Vagina (tissue), 2 donors: ENCODE data around the gene FBXO42. TPM values are rescaled to one million over a fixed set of nuclear protein-coding genes. Genes with fewer than 3 reads are reported as not detected.
"Not testable (repeated sequence)": the region's sequence is repeated elsewhere in the genome, so short reads cannot be mapped to it uniquely, and the experiment has no call there.

Source experiments
- DNase-seq, 2 donors: peaks; one replicate each; pipeline ENCODE4 v3.0.0-alpha.2; 2017; ENCODE audit errors: extremely low spot score in 2 of 2
- H3K27ac ChIP-seq: fragments of 200-600 bp; sonication (generic); one replicate; pipeline ENCODE4 v1.5.1; 2019
- H3K27me3 ChIP-seq: fragments of 200-600 bp; sonication (generic); one replicate; pipeline ENCODE4 v1.5.1; 2019
- H3K36me3 ChIP-seq, 2 donors: fragments of 200-600 bp; sonication (generic); one replicate each; pipeline ENCODE4 v1.5.1; 2017 to 2019
- H3K4me1 ChIP-seq: fragments of 200-600 bp; sonication (generic); one replicate; pipeline ENCODE4 v1.5.1; 2019
- H3K4me3 ChIP-seq, 2 donors: fragments of 200-600 bp; sonication (generic); 1 replicate in 1 of 2; 2 replicates in 1 of 2; pipeline ENCODE4 v1.5.1; 2016 to 2019
- H3K9me3 ChIP-seq: fragments of 200-600 bp; sonication (generic); one replicate; pipeline ENCODE4 v1.5.1; 2019
- POLR2A ChIP-seq, 2 donors: fragments of 450-650 bp; IDR thresholded peaks; one replicate each; pipeline ENCODE4 v1.6.1; 2017; ENCODE audit warnings: antibody characterized with exemption in 2 of 2, mild to moderate bottlenecking in 2 of 2, moderate library complexity in 2 of 2
- POLR2AphosphoS5 ChIP-seq, 2 donors: sonication (generic); formaldehyde crosslinking; IDR thresholded peaks; one replicate each; pipeline ENCODE4 v1.9.0; 2017; ENCODE audit warnings: antibody characterized with exemption in 2 of 2, mild to moderate bottlenecking in 2 of 2, low read depth in 1 of 2; ENCODE audit not compliant: insufficient read depth in 1 of 2
- intact Hi-C: fragments of 100-400 bp; cut with DNase I; formaldehyde crosslinking; loops from one replicate; pipeline ENCODE4 v1.15.1; 2023
- total RNA-seq: library from RNA; depleted of rRNA; stranded (reverse); fragments of >200 nt; gene quantifications from one replicate; pipeline ENCODE4 v1.2.3, GENCODE V29; 2016
- TF ChIP-seq, protein P1 (sequence below), 3 experiments: fragments of 450-650 bp in 2 of 3; fragments of 200-600 bp in 1 of 3; sonication (generic) in 1 of 3; IDR thresholded peaks; one replicate each; pipeline ENCODE4 v1.5.1; 2017 to 2019; ENCODE audit warnings: antibody characterized with exemption in 3 of 3, mild to moderate bottlenecking in 2 of 3, moderate library complexity in 2 of 3

The FBXO42 gene
- total RNA-seq, 1 donor from 2014 or later: 24.8 TPM

DNA sequence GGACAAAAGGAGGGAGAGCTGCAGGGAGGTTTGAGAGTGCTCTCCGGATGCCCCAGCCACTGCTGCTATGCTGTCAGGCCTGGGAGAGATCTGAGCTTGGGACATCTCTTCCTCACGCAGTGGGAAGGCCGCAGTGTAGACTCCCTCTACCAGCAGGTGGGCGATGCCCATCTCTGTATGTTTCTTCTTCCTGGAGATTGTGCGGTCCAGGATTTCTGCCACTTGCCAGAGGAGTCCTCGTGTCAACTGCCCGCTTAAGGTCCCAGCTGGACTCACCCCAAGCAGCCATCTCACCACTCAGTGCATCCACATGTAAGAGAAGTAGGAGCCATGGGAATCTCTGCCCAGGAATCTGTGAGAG is 126.2 kb downstream of the FBXO42 start:
- no peaks in the 10 kb centered on the region for H3K36me3 ChIP-seq
- TF ChIP-seq, protein P1, sequence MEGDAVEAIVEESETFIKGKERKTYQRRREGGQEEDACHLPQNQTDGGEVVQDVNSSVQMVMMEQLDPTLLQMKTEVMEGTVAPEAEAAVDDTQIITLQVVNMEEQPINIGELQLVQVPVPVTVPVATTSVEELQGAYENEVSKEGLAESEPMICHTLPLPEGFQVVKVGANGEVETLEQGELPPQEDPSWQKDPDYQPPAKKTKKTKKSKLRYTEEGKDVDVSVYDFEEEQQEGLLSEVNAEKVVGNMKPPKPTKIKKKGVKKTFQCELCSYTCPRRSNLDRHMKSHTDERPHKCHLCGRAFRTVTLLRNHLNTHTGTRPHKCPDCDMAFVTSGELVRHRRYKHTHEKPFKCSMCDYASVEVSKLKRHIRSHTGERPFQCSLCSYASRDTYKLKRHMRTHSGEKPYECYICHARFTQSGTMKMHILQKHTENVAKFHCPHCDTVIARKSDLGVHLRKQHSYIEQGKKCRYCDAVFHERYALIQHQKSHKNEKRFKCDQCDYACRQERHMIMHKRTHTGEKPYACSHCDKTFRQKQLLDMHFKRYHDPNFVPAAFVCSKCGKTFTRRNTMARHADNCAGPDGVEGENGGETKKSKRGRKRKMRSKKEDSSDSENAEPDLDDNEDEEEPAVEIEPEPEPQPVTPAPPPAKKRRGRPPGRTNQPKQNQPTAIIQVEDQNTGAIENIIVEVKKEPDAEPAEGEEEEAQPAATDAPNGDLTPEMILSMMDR (IDR thresholded peaks at IDR 0.05): no peak
- TF ChIP-seq POLR2AphosphoS5 (IDR thresholded peaks at IDR 0.05; ENCODE audit: insufficient read depth in 1 of 2, low read depth in 1 of 2): no peak
- TF ChIP-seq POLR2A (IDR thresholded peaks at IDR 0.05): no peak
- H3K27me3 ChIP-seq: no peaks in the 10 kb centered on the region
- H3K9me3 ChIP-seq: no peaks in the 10 kb centered on the region
- no peak for DNase-seq
- intact Hi-C loops: no loop called here
- H3K4me1 ChIP-seq: peaks cover 7% of the 10 kb centered on the region
- H3K4me3 ChIP-seq: no peak overlapping the region
- no peak overlapping the region for H3K27ac ChIP-seq

GRCh38 chr1:16224472-16224871 is 127.8 kb downstream of the FBXO42 start:
- Histone ChIP-seq H3K36me3 (no peaks in the 10 kb centered on the region), H3K4me3 (no peak overlapping the region), H3K27me3 (no peaks in the 10 kb centered on the region), H3K27ac (no peak overlapping the region), H3K9me3 (no peaks in the 10 kb centered on the region), H3K4me1 (peaks cover 7% of the 10 kb centered on the region)
- DNase-seq: no peak
- TF ChIP-seq POLR2A (IDR thresholded peaks at IDR 0.05) (no peak), POLR2AphosphoS5 (IDR thresholded peaks at IDR 0.05; ENCODE audit: insufficient read depth in 1 of 2, low read depth in 1 of 2) (no peak)
- TF ChIP-seq, protein P1 (IDR thresholded peaks at IDR 0.05): no peak
- intact Hi-C loops: no loop called here

DNA sequence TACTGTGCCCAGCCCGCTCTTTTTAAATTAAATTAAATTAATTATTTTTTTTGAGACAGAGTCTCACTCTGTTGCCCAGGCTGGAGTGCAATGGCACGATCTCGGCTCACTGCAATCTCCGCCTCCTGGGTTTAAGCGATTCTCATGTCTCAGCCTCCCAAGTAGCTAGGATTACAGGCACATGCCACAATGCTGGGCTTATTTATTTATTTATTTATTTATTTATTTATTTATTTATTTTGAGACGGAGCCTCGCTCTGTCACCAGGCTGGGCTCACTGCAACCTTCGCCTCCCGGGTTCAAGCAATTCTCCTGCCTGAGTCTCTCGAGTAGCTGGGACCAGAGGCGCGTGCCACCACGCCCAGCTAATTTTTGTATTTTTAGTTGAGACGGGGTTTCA is 129.6 kb downstream of the FBXO42 start:
- H3K4me3 ChIP-seq, H3K36me3 ChIP-seq, H3K9me3 ChIP-seq, DNase-seq, H3K27me3 ChIP-seq, intact Hi-C loops, H3K27ac ChIP-seq: not testable (repeated sequence)
- peaks cover 11% of the 10 kb centered on the region for H3K4me1 ChIP-seq

DNA sequence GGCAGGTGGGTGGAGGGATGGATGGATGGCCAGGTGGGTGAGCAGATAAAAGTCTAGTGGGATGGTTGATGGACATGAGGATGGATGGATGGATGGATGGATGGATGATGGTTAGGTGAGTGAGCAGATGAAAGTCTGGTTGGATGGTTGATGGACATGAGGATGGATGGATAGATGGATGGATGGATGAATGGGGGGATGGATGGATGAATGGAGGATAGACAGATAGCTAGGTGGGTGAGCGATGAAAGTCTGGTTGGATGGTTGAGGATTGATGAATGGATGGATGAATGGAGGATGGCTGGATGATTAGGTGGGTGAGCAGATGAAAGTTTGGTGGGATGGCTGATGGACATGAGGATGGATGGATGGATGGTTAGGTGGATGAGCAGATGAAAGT is 130.8 kb downstream of the FBXO42 start:
- TF ChIP-seq POLR2AphosphoS5 (IDR thresholded peaks at IDR 0.05; ENCODE audit: insufficient read depth in 1 of 2, low read depth in 1 of 2): no peak
- TF ChIP-seq POLR2A (IDR thresholded peaks at IDR 0.05): no peak
- TF ChIP-seq, protein P1 (IDR thresholded peaks at IDR 0.05): no peak
- Histone ChIP-seq H3K36me3 (no peaks in the 10 kb centered on the region), H3K4me1 (peaks cover 13% of the 10 kb centered on the region), H3K9me3 (no peaks in the 10 kb centered on the region), H3K27me3 (no peaks in the 10 kb centered on the region), H3K27ac (no peak overlapping the region), H3K4me3 (no peak overlapping the region)
- intact Hi-C loops: no loop called here
- no peak for DNase-seq

DNA sequence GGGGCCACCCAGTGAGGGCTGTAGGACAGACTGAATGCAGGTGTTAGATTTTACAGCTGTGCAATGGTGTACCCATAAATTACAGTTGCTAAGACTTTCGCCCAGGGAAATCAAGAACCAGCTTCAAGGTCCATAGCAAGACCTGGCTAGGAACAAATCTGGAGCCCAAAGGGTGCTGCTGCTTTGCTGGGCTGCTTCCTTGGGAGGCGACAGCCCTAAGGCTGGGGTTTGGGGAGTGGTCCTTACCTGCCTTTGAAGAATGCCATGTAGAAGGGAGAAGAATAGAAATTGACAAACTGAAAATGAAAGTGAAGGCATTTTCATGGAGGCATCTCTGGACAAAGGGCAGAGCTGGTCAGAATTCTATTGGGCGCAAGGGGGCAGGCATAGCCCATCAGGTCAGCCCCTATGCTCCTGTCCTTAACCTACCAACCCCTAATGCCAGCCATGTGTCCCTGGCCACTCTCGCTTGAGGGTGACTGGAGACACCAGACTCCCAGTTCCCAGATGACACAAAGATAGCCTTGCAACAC is 132.2 kb downstream of the FBXO42 start:
- H3K4me1 ChIP-seq: peaks cover 19% of the 10 kb centered on the region
- H3K27me3 ChIP-seq: no peaks in the 10 kb centered on the region
- H3K4me3 ChIP-seq: no peak overlapping the region
- TF ChIP-seq, protein P1 (IDR thresholded peaks at IDR 0.05): no peak
- TF ChIP-seq POLR2AphosphoS5 (IDR thresholded peaks at IDR 0.05; ENCODE audit: insufficient read depth in 1 of 2, low read depth in 1 of 2) (no peak), POLR2A (IDR thresholded peaks at IDR 0.05) (no peak)
- intact Hi-C loops: no loop called here
- H3K36me3 ChIP-seq: no peaks in the 10 kb centered on the region
- H3K9me3 ChIP-seq: no peaks in the 10 kb centered on the region
- no peak for DNase-seq
- no peak overlapping the region for H3K27ac ChIP-seq
